Activated CD8-positive, alpha-beta memory T cell treated with anti-CD3 and anti-CD28 coated beads, Interleukin-2, amount 50 U/mL, for 48 hours (primary cell): ENCODE measurements around the gene MEIS1.

ENCODE experiments used
- DNase-seq: peaks from one replicate; pipeline ENCODE4 v3.0.0-alpha.2; 2020

The MEIS1 gene

DNA sequence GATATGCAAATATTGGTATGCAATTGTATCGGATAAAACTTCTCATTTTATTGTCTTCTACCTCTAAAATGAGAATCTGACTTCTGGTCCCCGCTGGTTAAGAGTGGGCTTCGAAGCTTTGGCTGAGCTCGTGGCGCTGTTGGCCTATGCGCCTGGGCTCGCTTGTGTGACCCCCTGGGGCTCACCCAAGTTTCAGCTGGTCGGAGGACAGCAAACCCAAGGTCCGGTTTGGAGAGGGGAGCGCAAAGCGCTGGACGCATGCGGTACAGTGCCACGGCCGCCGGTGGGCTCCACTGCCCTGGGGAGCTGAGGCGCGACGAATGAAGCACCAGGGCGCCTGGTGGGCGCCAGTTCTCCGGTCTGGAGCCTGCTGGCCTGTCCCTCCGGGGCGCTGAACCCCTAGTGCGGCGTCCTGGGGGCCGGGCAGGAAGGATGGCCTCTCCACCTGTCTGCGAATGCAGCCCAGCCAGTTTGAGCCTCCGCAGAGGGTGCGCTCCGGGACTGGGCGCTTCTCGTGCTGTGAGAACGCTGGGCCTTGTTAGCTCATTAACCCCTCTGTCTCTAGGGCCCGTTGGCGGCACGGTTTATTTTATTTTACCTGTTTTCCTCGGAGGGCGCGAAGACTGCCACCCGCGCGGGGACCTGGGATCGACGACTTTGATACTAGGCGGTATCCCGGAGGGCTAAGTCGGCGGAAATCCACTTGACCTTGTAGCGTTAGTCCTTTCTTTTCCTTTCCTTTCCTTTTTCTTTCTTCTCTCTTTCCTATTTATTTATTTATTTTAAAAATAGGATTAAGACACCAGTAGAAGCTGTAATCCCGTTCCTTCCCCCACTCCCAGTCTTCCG lies 10.4 kb downstream of the MEIS1 start:
- DNase-seq, result no peak

DNA sequence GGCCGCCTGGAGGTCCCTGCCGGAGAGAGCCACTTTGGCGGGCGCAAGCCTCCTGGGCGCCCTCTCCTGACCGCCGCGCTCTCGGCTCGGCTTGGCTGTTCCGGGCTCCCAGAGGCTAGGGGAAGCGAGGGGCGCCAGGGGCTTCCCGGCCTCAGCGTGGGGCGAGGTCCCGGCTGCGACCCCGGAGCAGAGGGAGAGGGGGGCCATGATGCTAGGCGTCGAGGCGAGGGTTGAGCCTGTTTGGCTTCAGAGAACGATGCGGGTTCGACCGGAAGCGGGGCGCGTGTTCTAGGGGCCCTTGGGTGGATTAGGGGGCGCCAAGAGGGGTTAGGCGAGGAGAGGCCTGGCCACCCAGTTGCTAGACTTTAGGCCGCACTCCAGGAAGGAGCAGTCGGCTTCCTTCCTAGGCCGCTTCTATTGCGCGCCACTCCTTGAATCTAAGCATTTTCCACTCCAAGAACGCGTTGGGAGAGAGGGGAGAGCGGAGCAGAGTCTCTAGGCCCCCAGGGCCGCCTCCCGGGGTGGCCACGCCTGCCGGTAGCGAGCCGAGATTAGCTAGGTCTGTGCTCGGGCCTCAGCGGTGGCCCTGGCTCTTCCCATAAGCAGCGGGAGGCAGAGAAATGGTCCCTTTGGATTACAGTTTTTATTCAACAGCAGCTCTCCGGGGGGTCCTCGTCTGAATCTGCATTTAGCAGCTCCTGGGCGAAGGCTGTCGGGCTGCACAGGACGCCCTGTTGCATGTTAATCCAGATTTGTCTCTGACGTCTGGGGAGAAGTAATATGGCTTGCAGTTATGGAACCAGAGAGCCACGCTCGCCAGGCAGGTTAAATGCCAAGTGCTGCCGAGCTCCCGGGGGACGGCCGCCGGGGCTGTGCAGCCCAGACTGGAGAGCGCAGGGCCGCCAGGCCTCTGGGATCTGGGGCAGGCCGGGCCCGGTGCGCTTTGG lies 11.3 kb downstream of the MEIS1 start:
- no peak for DNase-seq

DNA sequence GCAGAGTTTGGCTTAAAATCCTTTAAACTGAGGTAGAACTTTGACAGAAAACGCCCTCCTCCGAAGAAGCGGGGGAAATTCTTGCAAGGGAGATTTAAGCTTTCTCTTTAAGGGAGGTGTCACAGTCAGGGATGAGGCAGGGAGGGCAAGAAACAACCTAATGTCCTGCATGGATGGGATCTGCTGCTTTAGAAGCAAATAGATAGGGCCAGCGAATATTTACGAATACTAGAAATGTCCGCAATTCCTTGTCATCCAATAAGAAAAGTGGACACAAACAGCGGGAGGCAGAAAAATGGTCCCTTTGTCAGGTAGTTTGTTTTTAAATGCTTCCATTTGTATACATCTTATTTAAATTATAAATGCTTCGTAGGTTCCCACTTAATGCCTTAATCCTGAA lies 12.0 kb downstream of the MEIS1 start:
- no peak for DNase-seq

DNA sequence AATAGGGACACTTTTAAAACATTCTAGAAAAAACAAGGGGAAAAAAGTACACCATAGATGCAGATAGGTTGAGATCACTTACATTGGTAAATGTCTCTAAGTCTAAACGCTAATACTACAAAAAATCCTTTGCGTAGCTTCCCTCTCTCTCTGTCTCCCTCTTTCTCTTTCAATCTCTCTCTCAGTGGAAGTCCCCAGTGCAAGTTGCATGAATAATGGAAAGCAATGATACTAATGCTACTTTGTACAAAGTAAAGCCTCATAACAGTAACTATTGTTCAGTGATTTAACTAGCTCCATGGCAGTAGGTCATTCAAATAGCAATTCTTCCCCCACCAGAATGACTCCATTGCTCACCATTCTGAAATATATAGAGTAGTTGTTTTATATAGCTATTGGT lies 12.8 kb downstream of the MEIS1 start:
- no peak for DNase-seq

DNA sequence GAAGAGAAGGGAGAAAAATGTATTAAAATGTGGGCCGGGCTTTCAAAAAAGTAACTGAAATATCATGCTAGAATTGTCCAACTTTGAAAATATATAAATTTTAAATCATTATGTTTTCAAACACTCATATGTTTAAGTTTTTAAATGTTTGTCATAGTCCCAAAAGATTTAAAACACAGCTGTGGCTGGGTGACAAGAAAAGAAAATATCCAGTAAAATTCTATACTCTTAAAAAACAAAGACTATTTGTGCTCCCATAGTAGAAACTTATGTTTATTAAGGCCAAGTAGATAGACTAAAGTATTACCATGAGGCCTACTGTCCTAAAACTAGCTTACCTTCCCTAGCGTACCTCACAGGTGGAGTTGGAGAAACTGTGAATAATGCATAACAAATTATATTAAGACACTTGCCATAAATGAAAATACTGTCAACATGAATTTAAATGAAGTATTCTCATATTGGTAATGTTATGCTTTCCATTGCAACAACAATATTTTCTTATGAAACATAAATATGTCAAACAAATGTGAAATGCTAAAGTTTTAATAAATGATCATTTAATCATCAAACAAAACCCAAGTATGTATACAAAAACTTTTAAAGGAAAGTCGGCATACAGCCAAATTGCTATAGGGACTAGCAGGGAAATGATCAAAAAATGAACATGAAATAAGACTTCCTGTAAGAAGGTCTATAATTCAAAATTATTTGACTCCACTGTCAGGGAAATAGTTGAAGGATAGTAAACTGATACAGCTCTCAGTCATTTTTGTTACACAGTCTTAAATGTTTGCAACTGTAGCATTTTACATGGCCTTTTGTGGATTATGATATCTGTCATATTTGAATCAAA lies 13.4 kb downstream of the MEIS1 start:
- DNase-seq, result no peak

DNA sequence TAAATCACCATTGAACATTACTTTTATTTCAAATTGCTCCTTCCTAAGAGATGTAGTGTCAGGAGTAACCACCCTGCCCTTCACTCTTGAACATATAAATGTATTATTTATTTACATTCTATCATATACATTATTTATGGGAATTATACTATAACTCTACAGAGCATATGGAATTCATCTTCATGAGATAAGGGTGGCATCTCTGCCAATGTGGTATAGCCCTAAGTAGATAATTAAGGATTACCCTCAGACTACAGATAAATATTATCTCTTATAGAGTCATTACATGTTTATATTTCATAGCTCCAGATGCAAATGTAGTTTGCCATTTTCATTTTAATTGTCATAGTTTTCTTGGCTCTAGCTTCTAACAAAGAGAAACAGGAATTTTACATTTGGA lies 17.3 kb downstream of the MEIS1 start:
- DNase-seq, result no peak

DNA sequence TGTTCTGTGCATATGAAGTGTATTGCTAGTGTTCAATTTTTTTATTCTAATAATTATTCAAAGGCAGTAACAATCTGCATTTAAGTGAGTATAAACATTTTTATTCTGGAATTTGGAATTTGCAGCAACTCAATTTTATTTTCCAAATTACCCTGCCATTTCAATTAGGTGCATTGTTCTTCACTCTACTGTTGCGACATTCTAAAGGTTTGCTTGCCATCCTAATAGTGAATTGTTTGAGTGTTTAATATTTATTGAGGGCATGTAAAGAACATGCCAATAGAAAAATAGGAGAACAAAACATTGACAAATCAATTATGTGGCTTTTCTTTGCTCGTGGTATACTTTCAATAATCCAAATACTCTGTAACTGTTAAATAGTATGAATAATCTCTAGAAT lies 18.0 kb downstream of the MEIS1 start:
- DNase-seq, result no peak

DNA sequence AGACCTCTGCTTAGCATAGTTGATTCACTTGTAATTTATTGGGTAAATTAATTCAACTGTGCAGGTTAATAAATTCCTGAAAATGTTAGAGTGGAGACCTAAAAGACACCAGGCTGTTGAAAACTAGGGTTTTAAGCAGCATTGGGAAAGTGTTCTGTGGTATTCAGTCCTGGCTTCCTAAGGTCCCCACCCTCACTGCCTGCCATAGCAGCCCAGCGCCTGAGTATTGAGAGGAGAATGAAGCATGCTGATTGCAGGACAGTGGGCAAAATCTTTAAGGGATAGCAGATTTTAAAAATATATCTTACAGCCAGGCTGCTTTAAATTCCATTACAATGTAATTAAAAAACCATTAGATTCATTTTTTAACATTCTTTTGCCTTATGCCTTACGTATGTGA lies 20.6 kb downstream of the MEIS1 start:
- no peak for DNase-seq

DNA sequence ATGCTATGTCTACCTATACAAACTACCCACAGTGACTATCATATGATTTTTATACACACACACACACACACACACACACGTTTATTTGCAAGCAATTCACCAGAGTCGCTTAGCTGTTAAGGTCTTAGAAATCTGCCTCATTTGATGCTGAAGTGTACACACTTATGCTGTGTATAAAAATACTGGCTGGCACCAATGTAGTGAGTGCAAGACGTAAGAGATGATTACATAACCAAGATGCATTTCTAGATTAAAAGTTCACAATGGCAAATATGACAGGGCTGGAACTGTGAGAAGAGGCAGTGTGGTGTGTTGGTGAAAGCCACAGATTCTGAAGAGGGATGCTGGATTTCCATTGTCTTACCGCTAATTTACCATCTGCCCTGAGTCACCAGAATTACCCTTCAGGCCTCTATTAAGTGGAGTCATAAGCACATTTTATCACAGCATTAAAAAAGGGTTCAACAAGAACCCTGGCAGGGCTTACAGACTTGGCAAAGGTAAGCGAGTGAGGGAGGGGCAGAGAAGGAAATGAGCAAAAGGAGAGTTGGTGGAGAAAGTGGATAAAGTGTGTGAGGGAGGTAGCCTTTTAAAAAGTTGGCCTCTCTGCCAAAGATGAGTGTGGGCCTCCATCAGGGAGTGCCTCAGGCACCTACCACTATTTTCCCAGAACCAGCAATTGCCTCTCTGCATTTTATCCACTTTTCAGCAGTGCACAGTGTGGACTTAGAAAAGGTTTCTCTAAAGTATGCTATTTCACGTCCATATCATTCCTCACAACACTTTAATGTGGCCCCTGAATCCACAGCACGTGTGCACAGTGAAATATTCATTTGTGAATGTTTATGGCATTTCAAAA lies 21.5 kb downstream of the MEIS1 start:
- DNase-seq, result no peak

DNA sequence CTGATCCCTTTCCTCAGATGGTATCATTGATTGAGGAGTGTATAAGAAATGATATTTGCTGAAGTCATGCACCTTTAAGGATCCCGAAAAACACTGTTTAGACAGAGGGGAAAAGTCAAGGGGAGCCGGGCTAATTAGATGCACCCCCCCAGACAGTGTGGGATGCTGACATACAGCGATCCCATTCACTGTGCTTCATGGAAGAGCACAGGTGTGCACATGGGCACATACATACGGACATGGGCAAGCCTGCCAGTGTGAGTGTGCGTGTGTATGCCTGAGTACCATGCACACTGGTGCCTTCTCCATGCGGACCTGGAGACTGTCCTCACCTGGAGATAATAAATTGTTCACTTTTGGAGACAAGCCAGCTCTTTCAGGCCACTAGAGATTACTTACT lies 22.6 kb downstream of the MEIS1 start:
- no peak for DNase-seq

DNA sequence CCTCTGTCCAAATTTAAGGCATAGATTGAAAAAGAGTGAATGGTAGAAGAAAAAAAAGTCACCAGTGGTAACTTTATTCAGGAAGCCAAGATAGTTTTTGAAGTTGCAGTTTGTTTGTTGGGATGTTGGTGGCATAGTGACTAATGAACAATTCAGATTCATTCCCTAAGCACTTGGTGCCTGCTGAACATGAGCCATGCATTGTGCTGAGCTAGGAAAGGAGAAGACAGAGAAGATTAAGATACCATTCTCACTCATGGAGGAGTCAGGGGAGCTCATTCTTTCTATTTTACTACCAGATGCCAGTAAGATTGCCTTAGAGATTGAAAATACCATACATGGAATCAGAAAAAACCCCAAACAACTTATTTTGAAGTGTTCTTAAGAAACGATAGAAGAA lies 25.1 kb downstream of the MEIS1 start:
- DNase-seq, result no peak

DNA sequence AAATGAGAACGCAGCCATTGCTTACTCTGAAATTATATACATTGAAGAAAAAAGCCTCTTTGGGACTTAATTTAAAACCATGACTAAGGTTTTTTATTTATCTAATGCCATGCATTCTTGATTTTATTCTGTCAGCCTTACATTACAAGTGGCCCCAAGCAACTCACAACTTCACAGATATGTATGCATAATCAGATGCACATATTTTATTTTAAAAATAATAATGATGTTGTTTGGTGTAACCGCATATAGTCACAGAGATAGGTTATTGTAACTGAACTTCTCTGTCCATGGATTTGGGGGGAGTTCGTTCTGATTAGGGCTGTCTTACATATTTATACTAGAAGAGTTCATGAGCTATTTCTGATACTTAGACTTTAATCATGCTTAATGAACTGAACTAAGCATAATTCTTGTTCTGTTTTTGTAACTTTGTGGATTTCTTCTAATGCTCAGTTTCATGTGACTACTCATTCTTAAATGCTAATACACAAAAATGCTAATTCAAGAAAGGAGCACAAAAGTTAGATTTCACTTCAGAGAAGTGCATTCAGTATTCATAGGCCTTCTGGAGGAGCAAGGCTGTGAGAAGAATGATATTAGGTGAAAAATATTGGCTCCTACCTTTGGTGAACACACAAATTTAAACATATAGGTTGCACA lies 26.2 kb downstream of the MEIS1 start:
- no peak for DNase-seq

DNA sequence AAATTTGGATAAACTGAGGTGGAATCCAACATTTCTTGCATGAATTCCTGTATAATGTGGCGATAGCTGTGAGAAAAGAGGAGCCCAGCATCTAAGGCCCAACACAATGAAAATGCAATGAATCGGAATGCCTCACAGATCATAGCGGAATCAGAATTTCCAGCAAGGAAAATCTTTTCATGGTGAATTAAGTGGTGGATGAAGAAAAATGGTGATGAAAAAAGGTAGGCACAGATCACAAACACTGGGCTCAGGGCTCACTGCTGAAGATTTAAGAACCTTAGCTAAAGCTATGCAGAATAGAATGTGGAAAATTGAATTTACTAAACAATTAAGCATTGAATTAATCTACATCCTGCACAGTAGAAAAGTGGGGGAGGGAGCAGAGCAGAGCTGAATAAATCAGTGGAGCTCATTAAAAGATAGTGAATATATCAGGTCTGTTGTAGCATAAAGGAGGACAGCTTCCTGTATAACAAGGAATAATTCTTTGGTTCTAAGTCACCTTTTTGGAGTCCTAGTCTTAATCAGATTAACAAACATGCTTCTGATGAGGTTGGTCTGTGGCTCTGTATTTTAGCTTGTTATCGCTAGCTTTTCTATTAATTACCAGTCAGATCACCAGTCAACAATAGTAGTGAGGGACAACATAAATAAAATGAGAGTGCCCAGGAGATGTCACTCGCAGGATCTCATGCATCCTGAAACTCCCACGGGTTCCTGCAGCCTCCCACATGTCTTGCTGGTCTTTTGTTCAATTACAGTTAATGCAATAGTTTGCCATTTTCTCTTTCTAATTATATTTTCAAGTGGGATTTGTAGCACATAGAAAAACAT lies 27.0 kb downstream of the MEIS1 start:
- no peak for DNase-seq

DNA sequence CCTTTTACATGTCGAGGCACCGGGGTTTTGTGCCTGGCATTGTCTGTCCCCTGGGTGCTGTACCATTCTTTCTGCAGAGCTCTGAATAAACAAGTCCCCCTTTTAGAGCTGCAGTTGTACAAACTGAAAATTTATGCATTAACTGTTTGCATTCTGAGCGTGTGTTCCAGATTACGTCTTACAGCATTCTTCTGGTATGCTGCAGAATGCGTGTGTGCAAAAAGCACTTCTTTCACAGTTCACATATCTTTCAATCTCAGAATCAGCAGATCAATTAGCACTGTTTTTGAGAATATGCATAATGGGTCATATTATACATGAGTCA lies 27.5 kb downstream of the MEIS1 start:
- DNase-seq, result no peak

DNA sequence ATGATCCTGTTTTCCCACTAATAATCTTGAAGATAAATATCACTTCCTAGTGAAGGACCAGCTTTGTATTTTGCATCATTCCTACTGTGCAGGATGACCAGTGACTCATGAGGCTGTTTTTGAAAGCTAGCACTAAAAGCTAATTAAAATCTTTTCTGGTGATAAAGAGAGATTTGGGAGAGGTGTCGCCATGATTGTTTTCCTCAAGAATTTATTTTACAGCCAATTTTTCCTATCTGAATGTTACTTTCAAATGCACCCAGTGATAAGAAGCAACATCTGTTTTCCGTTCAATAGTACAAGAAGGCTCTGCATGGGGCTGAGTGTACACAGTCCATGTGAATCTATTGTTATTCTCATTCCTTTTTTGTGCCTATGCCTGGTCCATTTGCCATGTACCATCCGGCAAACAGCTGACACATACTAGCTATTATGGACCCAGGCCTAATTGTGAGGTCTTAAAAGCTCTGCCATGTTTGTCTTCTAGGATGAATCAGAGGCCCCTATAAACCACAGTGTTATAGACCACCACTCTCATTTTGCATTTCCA lies 28.4 kb downstream of the MEIS1 start:
- DNase-seq, result no peak

DNA sequence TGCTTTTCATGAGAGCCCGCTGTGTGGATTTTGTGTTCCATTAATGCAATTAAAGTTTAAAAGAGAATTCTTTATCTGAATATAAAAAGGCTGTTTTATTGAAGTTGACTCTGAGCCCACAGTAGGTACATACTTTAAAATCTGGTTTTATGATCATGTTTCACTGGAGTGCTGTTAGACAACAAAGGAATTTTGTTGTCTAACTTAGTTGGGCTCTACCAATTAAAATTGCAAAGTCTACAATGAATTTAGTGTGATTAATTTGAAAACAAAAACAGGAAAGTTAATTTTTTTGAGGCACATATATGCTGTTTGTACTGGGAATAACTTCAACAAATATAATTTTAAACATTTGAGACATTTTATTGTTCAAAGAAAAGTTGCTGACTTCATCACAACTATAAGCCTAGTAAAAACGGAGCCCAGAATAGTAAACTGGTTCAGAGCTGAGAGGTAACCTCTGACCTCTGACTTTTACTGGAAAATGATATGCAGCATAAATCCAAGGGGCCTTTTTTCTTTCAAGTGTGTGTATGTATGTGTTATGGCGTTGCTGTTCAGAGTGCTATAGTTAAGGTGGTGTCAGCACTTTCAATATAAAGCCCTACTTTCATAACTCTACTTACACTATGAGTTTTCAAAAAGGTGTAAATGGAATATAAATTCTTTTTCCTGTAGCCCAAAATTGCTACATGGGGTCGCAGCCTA lies 30.2 kb downstream of the MEIS1 start:
- DNase-seq, result no peak

DNA sequence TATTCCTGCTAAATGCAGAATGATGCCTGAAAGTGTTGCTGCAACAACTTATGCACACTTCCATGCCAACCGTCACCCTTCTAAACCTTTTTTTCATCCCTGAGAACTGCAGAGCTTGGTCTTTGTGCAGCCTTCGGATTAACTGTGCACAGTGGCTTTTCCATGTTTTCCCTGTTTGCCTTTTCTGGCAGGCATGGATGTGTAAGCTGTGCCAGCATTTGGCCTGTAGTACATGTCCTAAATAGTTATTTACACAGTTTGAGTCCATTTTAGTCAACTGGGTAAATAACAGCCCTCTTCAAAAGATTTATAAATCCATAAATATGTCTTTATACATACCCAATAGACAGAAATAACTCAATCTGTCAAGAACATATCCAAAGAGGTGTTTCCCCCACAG lies 31.5 kb downstream of the MEIS1 start:
- no peak for DNase-seq

DNA sequence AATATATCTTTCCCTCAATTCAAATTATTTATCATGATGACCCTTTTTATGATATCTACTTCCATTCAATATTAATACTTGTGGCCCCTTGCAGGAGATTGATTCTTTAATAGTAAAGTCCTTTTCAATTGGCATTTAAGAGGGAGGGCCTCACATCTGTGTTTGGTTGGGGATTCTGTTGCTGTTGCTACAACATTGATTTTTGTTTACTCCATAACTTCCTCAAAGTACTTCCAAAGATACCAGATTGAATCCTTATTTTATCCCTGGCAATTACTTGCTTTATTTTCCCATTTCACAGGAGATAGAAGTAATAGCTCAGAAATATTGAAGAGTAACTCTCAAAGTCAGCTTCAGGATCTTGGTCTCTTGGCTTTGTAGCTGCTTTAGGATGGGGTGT lies 32.8 kb downstream of the MEIS1 start:
- no peak for DNase-seq

DNA sequence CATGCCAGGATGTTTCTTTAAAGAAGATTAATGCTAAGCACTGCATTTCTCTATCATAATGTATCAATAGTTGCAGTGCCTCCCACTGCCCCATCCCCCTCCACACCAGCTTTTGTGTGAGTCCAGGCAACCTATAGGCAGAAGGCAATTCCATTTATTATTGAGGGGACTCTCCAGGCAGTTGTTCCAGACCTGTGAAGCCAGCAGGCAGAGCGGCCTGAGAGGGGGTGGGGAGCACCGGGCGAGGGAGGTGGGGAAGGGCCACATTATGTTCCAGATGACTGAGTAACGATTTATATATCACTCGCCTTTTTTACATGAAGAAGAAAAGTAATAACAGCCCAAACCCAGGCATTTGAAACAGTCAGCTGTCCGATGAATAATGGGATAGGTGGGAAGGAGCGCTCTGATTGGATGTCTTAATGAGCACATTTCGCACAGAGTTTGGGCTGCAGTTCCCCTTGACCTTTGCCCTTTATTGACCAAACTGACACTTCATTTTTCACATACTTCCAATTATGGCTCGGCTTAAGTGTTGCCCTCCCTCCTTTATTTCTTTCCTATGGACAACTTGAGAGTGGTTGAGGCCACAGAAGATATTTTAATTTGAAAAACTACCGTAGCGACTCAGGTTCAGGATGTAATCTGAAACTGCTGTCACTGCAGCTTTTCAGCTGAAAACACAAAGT lies 34.4 kb downstream of the MEIS1 start:
- no peak for DNase-seq
